Stimulated activated CD4-positive, alpha-beta T cell treated with anti-CD3 and anti-CD28 coated beads, Interleukin-4, amount 100 ng/mL, for 4 hours (primary cell): ENCODE measurements around the gene CPNE4.
"Not testable (repeated sequence)": the region's sequence is repeated elsewhere in the genome, so short reads cannot be mapped to it uniquely, and the experiment has no call there.

Experiments used
- DNase-seq, 2 experiments: peaks; one replicate each; pipeline ENCODE4 v3.0.0-alpha.2; 2020

CPNE4 gene

DNA sequence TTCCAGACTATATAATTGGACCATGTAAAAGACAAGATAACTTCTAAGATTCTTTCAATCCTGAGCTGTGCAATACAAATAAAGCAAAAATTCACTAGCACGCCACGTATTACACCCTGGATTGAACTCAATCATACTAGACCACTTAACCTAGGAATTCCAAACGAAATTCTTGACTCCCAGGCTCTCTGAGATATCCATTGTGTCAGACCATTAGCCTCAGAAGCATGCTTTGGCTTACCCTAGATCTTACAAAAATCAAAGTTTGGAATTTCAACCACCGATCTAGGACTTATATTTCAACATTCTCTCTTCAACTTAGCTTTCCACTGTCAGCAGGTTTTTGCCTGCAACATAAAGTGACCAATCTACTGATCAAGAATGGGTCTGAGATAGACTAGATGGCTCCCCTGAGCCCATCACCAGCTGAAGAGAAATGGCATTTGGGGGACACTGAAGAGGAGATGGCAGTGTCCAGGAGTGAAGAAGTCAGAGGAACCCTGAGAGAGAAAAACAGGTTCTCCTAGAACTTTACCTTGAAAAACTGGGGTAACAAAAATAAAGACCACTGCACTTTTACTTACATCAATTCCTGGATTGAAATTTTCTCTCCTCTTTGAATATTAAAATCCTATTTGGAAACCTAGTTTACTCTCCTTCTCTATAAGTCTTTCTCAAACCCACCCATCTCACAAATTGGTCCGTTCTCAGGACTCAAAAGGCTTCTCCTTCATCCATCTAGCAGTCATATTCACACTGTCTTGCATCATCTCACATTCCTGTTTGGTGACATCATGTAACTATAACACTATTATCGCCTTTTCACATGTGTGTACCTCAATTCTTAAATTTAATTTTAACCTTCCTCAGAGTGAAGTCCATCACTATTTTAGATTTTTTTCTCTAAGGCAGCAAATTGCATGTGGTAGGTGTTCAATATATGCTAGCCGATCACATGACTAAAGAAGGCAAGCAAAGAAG is 18.5 kb downstream of the CPNE4 start:
- no peak for DNase-seq

DNA sequence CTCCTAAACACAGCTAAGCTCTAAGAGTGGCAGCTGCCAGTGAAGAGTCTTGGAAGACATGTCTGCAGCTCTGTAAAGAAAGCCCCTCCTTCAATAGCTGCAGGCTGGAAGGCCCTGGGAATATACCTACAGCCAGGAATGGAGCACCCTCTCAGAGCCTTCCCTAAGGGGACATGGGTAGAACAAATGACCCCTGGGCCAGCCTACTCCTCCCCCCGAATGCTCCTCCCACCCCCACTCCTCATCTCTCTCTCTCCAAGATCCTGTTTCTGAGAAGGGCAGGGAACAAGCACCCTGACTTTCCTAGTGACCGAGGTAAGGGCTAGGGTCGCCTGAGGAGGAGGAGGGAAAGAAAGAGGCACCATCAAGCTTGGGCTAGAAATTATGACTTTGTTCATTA is 20.7 kb downstream of the CPNE4 start:
- DNase-seq = no peak

- no peak for DNase-seq
Observed at GRCh38 chr3:132009241-132009640, 25.6 kb downstream of the CPNE4 start.

GRCh38 chr3:132008837-132009236 is 26.0 kb downstream of the CPNE4 start:
- DNase-seq = no peak

- no peak for DNase-seq
Observed at GRCh38 chr3:132007617-132008016, 27.2 kb downstream of the CPNE4 start.

DNA sequence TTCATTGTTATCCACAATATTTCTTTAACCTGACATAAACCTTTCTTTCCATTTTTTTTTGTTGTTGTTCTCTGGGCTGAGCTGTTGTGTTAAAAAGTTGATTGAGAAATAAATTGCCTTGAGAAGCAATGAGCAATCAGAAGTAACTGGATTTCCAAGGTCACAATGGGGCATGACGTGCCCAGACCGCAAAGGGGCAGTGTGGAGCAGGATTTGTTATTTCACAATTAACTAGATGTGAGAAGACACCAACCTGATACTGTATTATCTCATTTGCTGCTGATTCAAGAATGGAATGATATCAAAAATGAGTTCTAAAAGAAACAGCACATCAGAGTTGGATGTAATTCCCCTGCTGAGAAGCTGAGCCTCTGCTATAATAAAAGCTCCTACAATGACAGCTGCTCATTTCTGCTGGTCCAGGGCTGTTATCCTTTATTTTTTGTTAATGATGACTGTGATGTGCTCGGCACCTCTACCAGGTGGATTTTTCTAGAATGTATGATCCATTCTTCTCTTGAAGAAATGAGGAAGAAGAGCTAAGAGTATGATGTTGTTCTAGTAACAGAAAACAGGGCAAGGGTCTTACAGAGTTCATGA is 28.1 kb downstream of the CPNE4 start:
- no peak for DNase-seq

DNA sequence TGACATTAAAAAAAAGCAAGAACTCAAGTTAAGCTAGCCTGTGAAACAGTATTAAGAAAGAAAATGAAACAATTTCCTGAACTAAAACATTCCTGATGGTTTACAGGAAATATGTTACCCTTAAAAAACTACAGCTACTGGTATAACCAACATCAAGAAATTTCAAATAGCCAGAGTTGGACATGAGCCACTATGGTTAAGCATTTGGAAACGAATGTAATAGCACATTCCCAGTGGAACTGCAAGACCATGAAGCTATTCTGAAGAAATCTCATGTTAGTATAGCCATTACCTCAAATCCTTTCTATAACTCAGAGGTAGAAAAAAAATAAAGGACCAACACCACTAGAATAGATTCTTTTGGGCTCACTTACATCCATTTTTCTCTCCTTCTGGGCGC is 30.2 kb downstream of the CPNE4 start:
- no peak for DNase-seq

GRCh38 chr3:132003685-132004084 is 31.1 kb downstream of the CPNE4 start:
- no peak for DNase-seq

DNA sequence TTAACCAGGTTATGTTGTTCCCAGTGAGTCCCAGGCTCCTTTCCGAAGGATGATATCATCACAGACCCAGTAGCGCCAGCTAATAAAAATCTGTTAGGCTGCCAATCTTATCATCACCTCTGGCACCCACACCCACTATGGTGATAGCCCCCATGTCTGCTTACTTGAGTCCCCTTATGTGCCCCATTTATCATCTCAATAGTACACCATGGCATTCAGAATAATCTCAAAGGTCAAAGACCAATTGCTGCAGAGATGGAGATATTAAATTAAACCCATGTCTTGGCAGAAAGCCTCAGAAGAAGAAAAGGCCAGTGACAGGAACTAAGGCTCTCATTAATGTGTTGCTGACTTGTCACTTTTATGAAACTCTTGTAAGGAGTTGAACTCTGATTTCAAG is 32.8 kb downstream of the CPNE4 start:
- DNase-seq = no peak

DNA sequence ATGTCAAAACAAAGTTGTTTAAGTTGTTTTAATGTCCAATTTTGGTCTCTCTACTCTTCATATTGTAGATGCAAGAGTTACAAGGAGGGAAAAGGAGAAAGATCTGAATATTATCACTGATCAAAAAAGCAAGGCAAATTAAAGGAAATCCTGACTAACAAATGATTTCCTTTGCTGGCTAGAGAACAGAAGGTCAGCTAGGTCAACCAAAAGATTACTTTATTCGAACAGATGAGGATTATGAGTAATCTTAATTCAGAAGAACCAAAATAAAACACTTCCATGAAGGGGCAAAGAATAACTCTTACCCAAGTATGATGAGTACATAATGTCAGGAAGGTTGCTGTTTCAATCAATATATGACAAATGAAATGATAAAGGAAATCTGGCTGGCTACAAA is 33.8 kb downstream of the CPNE4 start:
- no peak for DNase-seq

DNA sequence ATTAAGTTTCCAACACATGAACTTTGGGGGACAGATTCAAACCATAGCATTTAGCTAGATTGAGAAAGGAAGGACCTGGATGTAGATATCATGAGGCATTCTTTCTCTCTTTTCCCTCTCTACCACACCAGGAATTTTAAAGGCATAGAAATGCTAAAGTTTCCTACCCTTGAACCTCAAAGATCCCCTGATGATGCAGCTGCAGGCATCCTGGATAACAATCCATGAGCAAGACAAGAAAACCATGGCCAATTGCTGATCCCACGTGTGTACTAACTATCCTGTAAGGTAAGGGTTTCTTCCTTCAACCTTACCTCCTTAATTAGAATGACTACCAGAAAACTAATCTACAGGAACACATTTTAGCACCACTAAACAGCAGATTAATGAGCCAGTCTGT is 36.8 kb downstream of the CPNE4 start:
- no peak for DNase-seq

GRCh38 chr3:131995891-131996290 is 38.9 kb downstream of the CPNE4 start:
- DNase-seq = no peak

- DNase-seq = no peak
Observed at GRCh38 chr3:131989318-131989717, 45.5 kb downstream of the CPNE4 start.

DNA sequence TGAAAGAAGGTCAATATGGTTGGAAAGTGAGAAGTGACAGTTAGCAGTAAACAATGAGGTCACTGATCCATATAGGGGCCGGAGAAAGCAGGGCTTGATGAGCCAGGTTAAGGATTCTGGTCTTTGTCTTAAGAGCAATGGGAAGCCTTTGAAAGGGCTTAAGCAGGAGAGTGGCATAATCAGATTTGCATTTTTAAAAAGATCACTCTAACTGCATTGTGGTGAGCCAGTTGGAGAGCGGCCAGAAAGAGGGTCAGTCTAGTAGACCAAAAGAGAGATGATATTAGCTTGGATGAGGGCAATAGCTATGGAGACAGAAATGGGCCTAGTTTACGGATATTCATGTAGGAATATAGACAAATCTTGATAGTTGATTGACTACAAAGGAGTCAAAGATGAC is 46.6 kb downstream of the CPNE4 start:
- DNase-seq = no peak

DNA sequence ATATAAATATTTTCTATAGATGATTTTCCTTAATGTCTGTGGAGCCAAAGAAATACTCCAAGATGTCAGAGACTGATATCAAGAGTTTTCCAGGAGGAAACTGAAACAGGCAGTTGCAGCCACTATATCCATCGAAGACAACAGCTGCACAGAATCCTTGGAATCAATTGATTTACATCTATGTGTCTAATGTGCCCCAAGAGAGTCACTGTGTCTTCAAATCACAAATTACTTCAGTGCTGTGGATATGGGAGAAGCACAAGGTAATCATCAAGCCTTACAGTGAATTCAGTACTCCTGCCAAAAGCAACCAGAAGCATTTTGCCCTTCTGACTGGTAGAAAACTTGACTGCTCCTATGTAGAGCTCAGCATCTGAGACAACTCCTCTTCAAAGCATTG is 51.1 kb downstream of the CPNE4 start:
- DNase-seq = no peak

GRCh38 chr3:131981323-131981722 is 53.5 kb downstream of the CPNE4 start:
- DNase-seq = no peak

DNA sequence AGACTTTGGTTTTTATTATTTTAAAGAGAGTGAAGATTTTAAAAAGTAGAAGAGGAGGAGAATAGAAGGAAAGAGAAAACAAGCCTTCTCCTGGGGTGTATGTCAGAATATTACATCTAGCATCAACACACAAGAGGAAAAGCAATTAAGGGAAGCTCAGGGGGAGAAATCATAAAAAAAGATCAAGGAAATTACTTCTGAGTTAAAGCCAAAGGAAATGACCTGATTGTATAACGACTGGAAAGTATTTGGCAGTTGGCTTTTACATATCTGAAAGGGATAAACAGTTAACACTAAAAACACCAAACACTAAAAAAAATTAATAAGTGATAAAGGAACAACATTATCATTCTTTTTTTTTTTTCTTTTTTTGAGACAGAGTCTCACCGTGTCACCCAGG is 58.4 kb downstream of the CPNE4 start:
- DNase-seq = no peak

DNA sequence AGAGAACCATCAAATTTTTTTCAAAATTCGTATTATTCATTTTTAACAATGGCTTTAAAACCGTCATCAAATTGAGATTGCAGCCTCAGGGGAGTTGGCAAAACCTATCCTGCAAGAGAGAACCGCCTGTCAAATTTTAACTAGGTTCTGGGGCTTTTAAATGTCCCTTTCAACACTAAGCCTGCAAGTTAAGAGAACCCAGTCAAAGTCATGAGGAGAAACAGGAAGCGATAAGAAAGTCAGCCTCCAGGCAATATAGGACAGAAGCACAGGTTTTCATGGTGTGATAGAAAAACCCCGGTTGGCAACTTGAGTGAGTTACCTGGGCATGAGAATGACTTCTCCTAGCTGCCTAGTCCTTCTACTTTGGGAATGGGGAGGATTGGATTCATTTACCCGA is 59.8 kb downstream of the CPNE4 start:
- DNase-seq = no peak

DNA sequence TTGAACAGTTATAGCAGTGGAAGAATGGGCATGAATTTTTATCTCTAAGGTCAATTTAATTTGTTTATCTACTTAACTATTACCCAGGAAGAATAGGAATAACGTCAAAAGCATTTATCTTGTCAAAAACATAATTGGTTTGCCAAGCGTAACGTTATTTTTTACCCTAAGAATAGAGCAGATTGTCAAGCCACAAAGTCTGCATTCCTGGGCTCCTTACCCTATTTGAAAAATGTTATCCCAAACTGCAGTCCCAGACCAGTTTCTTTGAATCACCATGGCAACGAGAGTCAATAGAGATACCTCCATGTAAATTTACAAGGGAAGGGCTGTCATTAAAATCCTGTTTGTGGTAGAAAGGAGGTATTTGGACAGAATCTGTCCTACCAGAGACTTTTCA is 61.1 kb downstream of the CPNE4 start:
- DNase-seq = no peak

- DNase-seq = no peak
Observed at GRCh38 chr3:131972550-131972949, 62.3 kb downstream of the CPNE4 start.

- DNase-seq = no peak
Observed at GRCh38 chr3:131972091-131972490, 62.7 kb downstream of the CPNE4 start.

DNA sequence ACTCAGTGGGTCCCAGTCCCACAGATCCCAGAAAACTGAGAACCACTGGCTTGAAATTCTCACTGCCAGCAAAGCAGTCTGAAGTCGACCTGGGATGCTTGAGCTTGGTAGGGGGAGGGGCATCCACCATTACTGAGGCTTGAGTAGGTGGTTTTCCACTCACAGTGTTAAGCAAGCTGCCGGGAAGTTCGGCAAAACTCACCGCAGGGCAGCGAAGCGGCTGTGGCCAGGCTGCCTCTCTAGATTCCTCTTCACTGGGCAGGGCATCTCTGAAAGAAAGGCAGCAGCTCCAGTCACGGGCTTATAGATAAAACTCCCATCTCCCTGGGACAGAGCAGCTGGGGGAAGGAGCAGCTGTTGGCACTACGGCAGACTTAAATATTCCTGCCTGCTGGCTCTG is 71.4 kb downstream of the CPNE4 start:
- not testable (repeated sequence) for DNase-seq

GRCh38 chr3:131962982-131963381 is 71.8 kb downstream of the CPNE4 start:
- DNase-seq = no peak

DNA sequence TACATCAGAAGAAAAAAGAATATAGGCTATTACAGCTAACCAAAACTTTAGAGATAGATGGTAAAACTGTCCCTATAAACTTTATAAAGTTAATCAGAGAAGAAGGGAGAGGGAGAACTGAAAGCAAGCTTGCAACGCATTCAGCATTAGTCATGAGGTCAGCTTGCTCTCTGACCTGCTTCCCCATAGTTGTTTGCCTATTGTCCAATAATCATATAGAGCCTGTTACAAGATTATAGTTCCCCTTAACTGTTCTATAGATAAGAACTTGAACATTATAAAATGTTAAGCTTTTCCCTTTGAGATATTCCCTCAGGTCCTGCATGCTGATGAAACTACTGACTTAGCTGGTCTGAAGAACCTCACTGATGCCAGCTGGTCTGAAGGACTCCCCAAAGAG is 74.5 kb downstream of the CPNE4 start:
- DNase-seq = no peak

DNA sequence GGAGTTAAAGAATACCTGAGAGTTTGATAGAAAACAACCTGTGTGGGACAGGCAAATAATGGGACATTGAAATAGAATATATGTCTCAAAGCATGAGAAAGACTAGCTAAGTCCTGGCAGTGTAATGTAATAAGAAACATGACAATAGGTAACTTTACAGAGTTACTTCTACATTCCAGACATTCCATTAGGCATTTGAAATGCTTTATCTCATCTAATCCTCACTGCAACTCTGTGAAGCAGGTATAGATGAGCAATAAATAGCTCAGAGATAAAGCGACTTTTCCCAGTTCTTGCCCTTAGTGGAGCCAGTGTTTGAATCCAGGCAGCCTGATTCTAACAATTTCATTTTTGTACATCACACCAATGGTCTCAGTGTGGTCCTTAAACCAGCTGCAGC is 76.8 kb downstream of the CPNE4 start:
- no peak for DNase-seq
